Body of pancreas (tissue), 4 donors: ENCODE results near the gene PSTK. TPM values are rescaled to one million over a fixed set of nuclear protein-coding genes. Genes with fewer than 3 reads are reported as not detected.

Source experiments
- ATAC-seq: fragments of 150-250 bp; one replicate; pipeline ENCODE4 v1.9.1; 2016
- DNase-seq, 4 donors: peaks; one replicate each; pipeline ENCODE4 v3.0.0-alpha.2; 2019
- H3K27ac ChIP-seq, 4 donors: fragments of 200-600 bp; sonication (generic); 1 replicate in 3 of 4; 2 replicates in 1 of 4; pipeline versions ENCODE4 v1.5.1 to v1.6.1; 2016 to 2019; ENCODE audit warnings: mild to moderate bottlenecking in 1 of 4, mixed read lengths in 1 of 4, moderate library complexity in 1 of 4
- H3K27me3 ChIP-seq, 2 donors: fragments of 200-600 bp; sonication (generic); one replicate each; pipeline ENCODE4 v1.6.0; 2016; ENCODE audit warnings: mild to moderate bottlenecking in 1 of 2
- H3K36me3 ChIP-seq, 2 donors: fragments of 200-600 bp; sonication (generic); replicated peaks in 1 of 2; 2 replicates each; pipeline ENCODE4 v1.5.1; 2016; ENCODE audit warnings: low read depth in 2 of 2; ENCODE audit not compliant: insufficient read depth in 1 of 2
- H3K4me1 ChIP-seq: fragments of 200-600 bp; sonication (generic); one replicate; pipeline ENCODE4 v1.6.0; 2016
- H3K4me3 ChIP-seq, 2 donors: fragments of 200-600 bp; sonication (generic); 1 replicate in 1 of 2; 2 replicates in 1 of 2; pipeline ENCODE4 v1.5.1; 2016 to 2019
- H3K9me3 ChIP-seq, 3 donors: fragments of 200-600 bp; sonication (generic); 1 replicate in 2 of 3; 2 replicates in 1 of 3; pipeline ENCODE4 v1.5.1; 2016
- POLR2A ChIP-seq, 3 donors: fragments of 450-650 bp; IDR thresholded peaks; one replicate each; pipeline ENCODE4 v1.6.1; 2016; ENCODE audit warnings: antibody characterized with exemption in 3 of 3, mild to moderate bottlenecking in 2 of 3
- WGBS, 2 donors: methylation state at CpG; one replicate each; pipeline ENCODE4 v1.1.5; 2017; 5-methylcytosine and 5-hydroxymethylcytosine counted together
- intact Hi-C: fragments of 100-400 bp; cut with DNase I; formaldehyde crosslinking; loops from one replicate; pipeline ENCODE4 v1.15.1; 2023
- total RNA-seq, 2 donors: library from RNA; depleted of rRNA; stranded (reverse); fragments of >200 nt; gene quantifications; one replicate each; pipeline ENCODE4 v1.1.0, GENCODE V29; 2016
- TF ChIP-seq, protein P1 (sequence below), 7 experiments: fragments of 450-650 bp in 4 of 7; fragments of 200-600 bp in 3 of 7; sonication (generic) in 3 of 7; IDR thresholded peaks; one replicate each; pipeline ENCODE4 v1.5.1; 2016 to 2019; ENCODE audit warnings: antibody characterized with exemption in 7 of 7

Gene PSTK
- total RNA-seq: 1 to 10 TPM; 1.6 to 1.8 TPM

DNA sequence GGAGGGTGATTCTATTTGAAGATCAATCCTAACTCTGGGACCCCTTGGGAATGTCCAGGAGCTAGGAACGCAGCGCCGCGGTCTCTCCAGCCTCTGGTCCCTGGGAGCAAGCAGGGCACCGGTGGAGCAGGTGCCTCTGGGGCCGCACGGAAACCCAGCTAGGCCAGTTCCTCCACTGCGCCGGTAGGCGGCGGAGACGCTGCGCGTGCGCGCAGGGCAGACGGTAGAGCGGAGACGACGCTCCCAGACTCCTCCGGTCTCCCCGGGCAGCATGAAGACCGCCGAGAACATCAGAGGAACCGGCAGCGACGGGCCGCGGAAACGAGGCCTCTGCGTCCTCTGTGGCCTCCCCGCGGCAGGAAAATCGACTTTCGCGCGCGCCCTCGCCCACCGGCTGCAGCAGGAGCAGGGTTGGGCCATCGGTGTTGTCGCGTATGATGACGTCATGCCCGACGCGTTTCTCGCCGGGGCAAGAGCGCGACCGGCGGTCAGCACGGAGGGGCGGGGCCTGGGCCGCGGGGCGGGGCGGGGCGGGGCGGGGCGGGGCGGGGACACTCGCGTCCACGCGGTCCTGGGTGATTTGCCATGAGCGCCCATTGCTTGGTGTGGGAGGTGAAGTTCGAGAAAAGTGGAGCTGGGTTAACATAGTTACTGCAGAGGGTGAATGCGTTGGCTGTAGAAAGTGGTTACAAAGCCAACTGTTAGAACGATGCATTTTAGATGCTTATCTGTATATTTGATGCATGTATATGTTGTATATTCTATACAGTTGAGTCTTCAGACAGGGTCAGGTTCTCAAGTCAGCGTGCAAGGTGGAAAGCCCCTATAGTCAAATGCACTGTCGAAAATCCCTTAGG is at the start of gene PSTK:
Gene PSTK, plus strand, starts transcription at position 193 of the 857 bp plus-strand sequence. Its CDS starts 79 bp downstream, at position 272.
- Histone ChIP-seq H3K4me3 (peak within 1 kb of the TSS; percentile 30 to 40), H3K4me1 (peaks cover 14% of the 10 kb centered on the region), H3K36me3 (no peaks in the 10 kb centered on the region), H3K27me3 (no peaks in the 10 kb centered on the region), H3K9me3 (no peaks in the 10 kb centered on the region), H3K27ac (peak within 1 kb of the TSS; percentile 71 to 99 (median 90))
- WGBS, 2 donors: 1% methylated on average over 37 to 66 of the region's 73 CpGs
- intact Hi-C loops: no loop called here
- peak; percentile 98 for ATAC-seq
- DNase-seq: peak; percentile 90 to 91 (median 90)
- TF ChIP-seq, protein P1, sequence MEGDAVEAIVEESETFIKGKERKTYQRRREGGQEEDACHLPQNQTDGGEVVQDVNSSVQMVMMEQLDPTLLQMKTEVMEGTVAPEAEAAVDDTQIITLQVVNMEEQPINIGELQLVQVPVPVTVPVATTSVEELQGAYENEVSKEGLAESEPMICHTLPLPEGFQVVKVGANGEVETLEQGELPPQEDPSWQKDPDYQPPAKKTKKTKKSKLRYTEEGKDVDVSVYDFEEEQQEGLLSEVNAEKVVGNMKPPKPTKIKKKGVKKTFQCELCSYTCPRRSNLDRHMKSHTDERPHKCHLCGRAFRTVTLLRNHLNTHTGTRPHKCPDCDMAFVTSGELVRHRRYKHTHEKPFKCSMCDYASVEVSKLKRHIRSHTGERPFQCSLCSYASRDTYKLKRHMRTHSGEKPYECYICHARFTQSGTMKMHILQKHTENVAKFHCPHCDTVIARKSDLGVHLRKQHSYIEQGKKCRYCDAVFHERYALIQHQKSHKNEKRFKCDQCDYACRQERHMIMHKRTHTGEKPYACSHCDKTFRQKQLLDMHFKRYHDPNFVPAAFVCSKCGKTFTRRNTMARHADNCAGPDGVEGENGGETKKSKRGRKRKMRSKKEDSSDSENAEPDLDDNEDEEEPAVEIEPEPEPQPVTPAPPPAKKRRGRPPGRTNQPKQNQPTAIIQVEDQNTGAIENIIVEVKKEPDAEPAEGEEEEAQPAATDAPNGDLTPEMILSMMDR (IDR thresholded peaks at IDR 0.05): peak; percentile 88 to 99 (median 97)
- TF ChIP-seq POLR2A (IDR thresholded peaks at IDR 0.05): peak; percentile 66 to 90 (median 84)

GRCh38 chr10:122931088-122931906 is 48.9 kb upstream of the PSTK start:
- WGBS, 2 donors: 76 to 82% methylated on average over 6 of the region's 6 CpGs
- no peak for TF ChIP-seq POLR2A (IDR thresholded peaks at IDR 0.05)
- TF ChIP-seq, protein P1 (IDR thresholded peaks at IDR 0.05): no peak
- intact Hi-C loops: no loop called here
- no peak for ATAC-seq
- Histone ChIP-seq H3K27me3 (no peaks in the 10 kb centered on the region), H3K4me1 (no peaks in the 10 kb centered on the region), H3K36me3 (no peaks in the 10 kb centered on the region), H3K9me3 (no peaks in the 10 kb centered on the region), H3K4me3 (no peak overlapping the region), H3K27ac (no peak overlapping the region)
- no peak for DNase-seq

GRCh38 chr10:122939133-122939855 is 40.9 kb upstream of the PSTK start:
- DNase-seq: no peak
- Histone ChIP-seq H3K27ac (no peak overlapping the region), H3K4me3 (no peak overlapping the region), H3K4me1 (no peaks in the 10 kb centered on the region), H3K9me3 (no peaks in the 10 kb centered on the region), H3K27me3 (no peaks in the 10 kb centered on the region), H3K36me3 (peaks cover 0 to 7% of the 10 kb centered on the region in 2 donors)
- TF ChIP-seq POLR2A (IDR thresholded peaks at IDR 0.05): no peak
- TF ChIP-seq, protein P1 (IDR thresholded peaks at IDR 0.05): no peak
- intact Hi-C loops: no loop called here
- WGBS, 2 donors: 94 to 95% methylated on average over 1 of the region's 1 CpG
- ATAC-seq: no peak

DNA sequence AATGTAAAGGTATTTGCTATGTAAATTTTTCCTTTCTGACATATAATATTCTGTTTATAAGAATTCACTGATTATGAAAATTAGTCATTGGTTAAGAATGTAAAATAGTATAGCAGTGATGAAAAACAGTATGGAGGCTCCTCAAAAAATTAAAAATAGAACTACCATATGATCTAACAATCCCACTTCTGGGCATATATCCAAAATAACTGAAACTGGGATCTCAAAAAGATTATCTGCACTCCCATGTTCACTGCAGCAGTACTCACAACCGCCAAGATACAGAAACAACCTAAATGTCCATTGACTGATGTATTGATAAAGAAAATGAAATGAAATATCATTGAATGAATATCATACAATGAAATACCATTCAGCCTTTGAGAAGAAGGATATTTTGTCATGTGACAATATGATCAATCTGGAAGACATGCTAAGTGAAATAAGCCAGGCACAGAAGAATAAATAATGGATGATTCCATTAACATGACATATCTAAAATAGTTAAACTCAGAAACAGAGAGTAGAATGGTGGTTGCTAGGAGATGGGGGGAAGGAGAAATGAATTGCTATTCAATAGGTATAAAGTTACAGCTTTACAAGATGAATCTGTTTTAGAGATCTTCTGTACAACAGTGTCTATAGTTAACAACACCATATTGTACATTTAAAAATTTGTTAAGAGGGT is 40.2 kb upstream of the PSTK start:
- WGBS, 2 donors: 81 to 95% methylated on average over 1 of the region's 1 CpG
- DNase-seq (no peak), ATAC-seq (no peak)
- intact Hi-C loops: no loop called here
- H3K4me3 ChIP-seq: no peak overlapping the region
- no peak overlapping the region for H3K27ac ChIP-seq
- H3K36me3 ChIP-seq: peaks cover 0 to 7% of the 10 kb centered on the region in 2 donors
- TF ChIP-seq POLR2A (IDR thresholded peaks at IDR 0.05): no peak
- TF ChIP-seq, protein P1 (IDR thresholded peaks at IDR 0.05): no peak
- H3K9me3 ChIP-seq: no peaks in the 10 kb centered on the region
- H3K4me1 ChIP-seq: no peaks in the 10 kb centered on the region
- no peaks in the 10 kb centered on the region for H3K27me3 ChIP-seq
